Liver (tissue), 9 donors: ENCODE measurements around the gene TFF3. TPM values are rescaled to one million over a fixed set of nuclear protein-coding genes. Genes with fewer than 3 reads are reported as not detected.

Source experiments
- DNase-seq: peaks from one replicate; pipeline ENCODE4 v3.0.0-alpha.2; 2017; ENCODE audit warnings: low spot score
- H3K27ac ChIP-seq, 2 donors: one replicate each; pipeline ENCODE4 v1.7.0; 2013; ENCODE audit warnings: inconsistent platforms in 2 of 2, low read length in 2 of 2, control low read depth in 1 of 2, low read depth in 1 of 2, mild to moderate bottlenecking in 1 of 2
- H3K27me3 ChIP-seq, 4 donors: one replicate each; pipeline versions ENCODE4 v1.6.1 to v1.7.0; 2013; ENCODE audit warnings: low read length in 3 of 4, inconsistent platforms in 1 of 4, mild to moderate bottlenecking in 1 of 4, moderate library complexity in 1 of 4; ENCODE audit not compliant: control insufficient read depth in 4 of 4, insufficient read depth in 4 of 4
- H3K36me3 ChIP-seq, 4 donors: one replicate each; pipeline versions ENCODE4 v1.6.1 to v1.7.0; 2013; ENCODE audit warnings: low read length in 3 of 4, mild to moderate bottlenecking in 3 of 4, low read depth in 1 of 4, moderate library complexity in 1 of 4; ENCODE audit not compliant: control insufficient read depth in 4 of 4, insufficient read depth in 3 of 4
- H3K4me1 ChIP-seq, 4 donors: one replicate each; pipeline versions ENCODE4 v1.6.1 to v1.7.0; 2013; ENCODE audit warnings: low read length in 3 of 4, mild to moderate bottlenecking in 3 of 4, moderate library complexity in 1 of 4; ENCODE audit not compliant: control insufficient read depth in 4 of 4, insufficient read depth in 4 of 4
- H3K4me3 ChIP-seq, 3 donors: one replicate each; pipeline versions ENCODE4 v1.6.1 to v1.7.0; 2013; ENCODE audit warnings: low read length in 3 of 3, control low read depth in 1 of 3, low read depth in 1 of 3, mild to moderate bottlenecking in 1 of 3
- H3K9ac ChIP-seq, 2 donors: one replicate each; pipeline ENCODE4 v1.7.0; 2013; ENCODE audit warnings: low read length in 2 of 2, mild to moderate bottlenecking in 2 of 2, moderate library complexity in 2 of 2, control low read depth in 1 of 2, low read depth in 1 of 2
- H3K9me3 ChIP-seq, 4 donors: one replicate each; pipeline versions ENCODE4 v1.6.1 to v1.7.0; 2013; ENCODE audit warnings: low read length in 3 of 4; ENCODE audit not compliant: control insufficient read depth in 4 of 4
- ATF3 ChIP-seq: IDR thresholded peaks from 2 replicates; pipeline ENCODE4 v1.6.1; 2016; ENCODE audit warnings: antibody characterized with exemption
- GABPA ChIP-seq, 2 donors: IDR thresholded peaks in 1 of 2; conservative IDR thresholded peaks in 1 of 2; 2 replicates each; pipeline ENCODE4 v1.6.1; 2016; ENCODE audit warnings: antibody characterized with exemption in 2 of 2, mild to moderate bottlenecking in 1 of 2, moderate library complexity in 1 of 2
- HNF4A ChIP-seq, 2 donors: conservative IDR thresholded peaks; 2 replicates each; pipeline ENCODE4 v1.6.1; 2016; ENCODE audit warnings: antibody characterized with exemption in 2 of 2, mild to moderate bottlenecking in 2 of 2
- HNF4G ChIP-seq: IDR thresholded peaks from 2 replicates; pipeline ENCODE4 v1.6.1; 2016; ENCODE audit warnings: antibody characterized with exemption
- MAX ChIP-seq: IDR thresholded peaks from 2 replicates; pipeline ENCODE4 v1.6.1; 2016; ENCODE audit warnings: antibody characterized with exemption
- NR2F2 ChIP-seq: IDR thresholded peaks from 2 replicates; pipeline ENCODE4 v1.6.1; 2016; ENCODE audit warnings: antibody characterized with exemption
- RAD21 ChIP-seq, 2 donors: IDR thresholded peaks; 2 replicates each; pipeline ENCODE4 v1.6.1; 2016; ENCODE audit warnings: antibody characterized with exemption in 2 of 2, mild to moderate bottlenecking in 2 of 2
- REST ChIP-seq: IDR thresholded peaks from 2 replicates; pipeline ENCODE4 v1.6.1; 2016; ENCODE audit warnings: antibody characterized with exemption, mild to moderate bottlenecking
- RXRA ChIP-seq, 2 donors: IDR thresholded peaks; 2 replicates each; pipeline ENCODE4 v1.6.1; 2017 to 2018; ENCODE audit warnings: antibody characterized with exemption in 2 of 2, mild to moderate bottlenecking in 1 of 2
- YY1 ChIP-seq: IDR thresholded peaks from 2 replicates; pipeline ENCODE4 v1.6.1; 2016; ENCODE audit warnings: antibody characterized with exemption, mild to moderate bottlenecking
- ZBTB33 ChIP-seq: IDR thresholded peaks from 2 replicates; pipeline ENCODE4 v1.6.1; 2016; ENCODE audit warnings: antibody characterized with exemption
- WGBS: extraction: QIAGEN DNeasy Blood & Tissue Kit; methylation state at CpG from one replicate; pipeline ENCODE4 v1.1.7; 2013; 5-methylcytosine and 5-hydroxymethylcytosine counted together
- polyA plus RNA-seq, 2 donors: library from polyadenylated mRNA; stranded (reverse) in 1 of 2; unstranded in 1 of 2; fragments of 200-250 nt in 1 of 2; fragments of >200 nt in 1 of 2; fragmentation: Nextera tagmentation in 1 of 2; extraction: Ambion mirVana in 1 of 2; gene quantifications; one replicate each; pipeline versions ENCODE4 v1.2.1 to v1.2.3, GENCODE V29; 2013 to 2015
- total RNA-seq, 2 donors: library from RNA; depleted of rRNA; stranded (reverse); fragments of >200 nt; gene quantifications; one replicate each; pipeline ENCODE4 v1.2.3, GENCODE V29; 2014
- donor health status: healthy.
- donor health status: healthy.
- donor health status: healthy.
- donor health status: healthy.
- donor health status: healthy.

TFF3 gene
- total and polyA plus RNA-seq, 4 donors: 0.09 to 4.1 (median 1.5) TPM

- H3K9me3 ChIP-seq: no peaks in the 10 kb centered on the region
- H3K27me3 ChIP-seq: peaks cover 0 to 4% (median 3%) of the 10 kb centered on the region in 4 donors
- H3K27ac ChIP-seq: no peak overlapping the region
- peaks cover 0 to 2% (median 0%) of the 10 kb centered on the region in 4 donors for H3K4me1 ChIP-seq
- TF ChIP-seq REST (no peak), HNF4A (conservative IDR thresholded peaks at IDR 0.05) (no peak), RXRA (IDR thresholded peaks at IDR 0.05) (no peak), RAD21 (IDR thresholded peaks at IDR 0.05) (no peak), ZBTB33 (no peak), MAX (no peak), YY1 (no peak)
- no peaks in the 10 kb centered on the region for H3K36me3 ChIP-seq
- WGBS: 63% methylated on average over 21 of the region's 21 CpGs
- no peak overlapping the region for H3K9ac ChIP-seq
- H3K4me3 ChIP-seq: no peak overlapping the region
- DNase-seq: no peak
Observed at GRCh38 chr21:42311816-42312625, 3.2 kb downstream of the TFF3 start.

- no peak overlapping the region for H3K9ac ChIP-seq
- WGBS: 92% methylated on average over 14 of the region's 14 CpGs
- H3K4me1 ChIP-seq: peaks cover 0 to 2% (median 0%) of the 10 kb centered on the region in 4 donors
- H3K36me3 ChIP-seq: no peaks in the 10 kb centered on the region
- H3K27me3 ChIP-seq: peaks cover 0 to 4% (median 3%) of the 10 kb centered on the region in 4 donors
- H3K27ac ChIP-seq: no peak overlapping the region
- H3K9me3 ChIP-seq: no peaks in the 10 kb centered on the region
- no peak overlapping the region for H3K4me3 ChIP-seq
- no peak for TF ChIP-seq HNF4A (conservative IDR thresholded peaks at IDR 0.05)
- no peak for TF ChIP-seq GABPA (IDR thresholded peaks at IDR 0.05 in 1 of 2, conservative IDR thresholded peaks at IDR 0.05 in 1 of 2)
- no peak for TF ChIP-seq NR2F2
- TF ChIP-seq HNF4G: no peak
- TF ChIP-seq ATF3: no peak
- DNase-seq: no peak
Observed at GRCh38 chr21:42311160-42311559, 4.0 kb downstream of the TFF3 start.
